SH-SY5Y (cell line): ENCODE measurements around the gene MDFIC.

Experiments used
- GATA2 ChIP-seq: IDR thresholded peaks from 2 replicates; pipeline ENCODE4 v1.6.1; 2011; ENCODE audit warnings: mild to moderate bottlenecking, low read depth, low read length
- GATA3 ChIP-seq: IDR thresholded peaks from 2 replicates; pipeline ENCODE4 v1.6.1; 2011; ENCODE audit warnings: low read depth, mild to moderate bottlenecking, low read length, moderate library complexity

Gene MDFIC, protein sequence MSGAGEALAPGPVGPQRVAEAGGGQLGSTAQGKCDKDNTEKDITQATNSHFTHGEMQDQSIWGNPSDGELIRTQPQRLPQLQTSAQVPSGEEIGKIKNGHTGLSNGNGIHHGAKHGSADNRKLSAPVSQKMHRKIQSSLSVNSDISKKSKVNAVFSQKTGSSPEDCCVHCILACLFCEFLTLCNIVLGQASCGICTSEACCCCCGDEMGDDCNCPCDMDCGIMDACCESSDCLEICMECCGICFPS

DNA sequence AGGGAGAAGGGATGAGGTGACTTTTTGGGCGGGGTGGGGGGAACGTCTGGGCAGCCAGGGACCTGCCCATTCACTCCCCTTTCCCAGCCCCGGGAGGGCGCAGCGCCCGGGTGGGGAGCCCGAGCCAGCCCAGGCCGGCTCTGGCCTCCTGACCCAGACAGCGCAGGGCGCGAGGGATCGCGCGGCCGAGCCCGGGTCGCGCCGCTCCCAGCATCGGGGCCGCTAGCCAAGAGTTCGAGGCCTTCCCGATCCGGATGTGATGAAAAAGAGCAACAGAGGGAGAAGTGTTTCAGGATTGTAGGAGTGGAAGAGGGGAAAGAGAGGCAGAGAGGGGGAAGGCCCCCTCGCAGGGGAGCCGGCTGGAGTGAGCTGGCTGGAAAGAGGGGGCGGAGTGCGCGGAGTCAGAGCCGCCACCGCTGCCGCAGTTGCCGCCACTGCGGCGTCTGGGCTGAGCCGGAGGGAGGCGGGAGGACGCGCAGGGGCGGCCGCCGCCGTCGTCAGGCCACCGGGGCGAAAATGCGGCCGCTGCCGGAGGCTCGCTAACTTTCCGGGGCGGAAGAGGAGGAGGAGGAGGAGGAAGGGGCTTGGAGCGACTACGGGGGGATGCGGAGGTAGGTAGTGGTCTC lies at the start of gene MDFIC:
TSS of gene MDFIC (plus strand) at position 69 of the 626 bp plus-strand sequence. CDS start 940 bp downstream, outside the sequence.
- TF ChIP-seq GATA3 (no peak), GATA2 (no peak)

DNA sequence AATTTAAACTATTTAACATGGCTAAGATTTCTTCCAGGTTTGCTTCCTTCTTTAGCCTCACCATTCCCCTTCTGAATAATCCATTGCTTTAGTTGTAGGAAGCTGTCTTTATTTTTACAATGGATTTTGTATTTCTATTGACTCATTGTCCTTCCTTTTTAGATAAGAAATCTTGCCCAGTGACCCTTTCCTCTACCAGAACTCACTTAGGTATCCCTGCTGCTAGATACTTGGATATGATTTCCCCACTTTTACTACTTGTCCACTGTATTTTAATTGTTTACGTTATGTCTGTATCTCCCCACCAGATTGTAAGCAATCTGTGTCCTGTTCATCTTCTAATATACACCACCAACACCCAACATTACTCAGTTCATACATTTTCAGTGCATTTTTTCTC lies 47.7 kb upstream of the MDFIC start:
- no peak for TF ChIP-seq GATA2

DNA sequence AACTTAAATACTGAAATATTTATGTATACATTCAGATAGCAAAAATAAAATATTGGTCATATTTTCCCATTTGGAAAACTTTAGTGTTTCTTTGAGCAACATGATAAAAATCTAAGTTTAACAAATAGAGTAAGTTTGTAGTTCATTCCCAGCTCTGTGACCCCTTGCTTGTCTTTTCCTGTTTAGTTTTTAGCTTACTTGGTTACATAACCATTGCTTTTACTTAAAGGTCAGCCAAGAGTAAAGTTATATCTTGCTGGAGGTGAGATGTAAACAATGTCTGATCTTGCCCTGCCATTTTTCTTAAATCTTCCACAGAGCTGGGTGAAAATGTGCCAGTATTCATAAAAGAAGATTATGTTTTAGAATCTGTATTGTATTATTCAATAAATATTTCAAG lies 46.7 kb upstream of the MDFIC start:
- TF ChIP-seq GATA3 (no peak), GATA2 (no peak)

DNA sequence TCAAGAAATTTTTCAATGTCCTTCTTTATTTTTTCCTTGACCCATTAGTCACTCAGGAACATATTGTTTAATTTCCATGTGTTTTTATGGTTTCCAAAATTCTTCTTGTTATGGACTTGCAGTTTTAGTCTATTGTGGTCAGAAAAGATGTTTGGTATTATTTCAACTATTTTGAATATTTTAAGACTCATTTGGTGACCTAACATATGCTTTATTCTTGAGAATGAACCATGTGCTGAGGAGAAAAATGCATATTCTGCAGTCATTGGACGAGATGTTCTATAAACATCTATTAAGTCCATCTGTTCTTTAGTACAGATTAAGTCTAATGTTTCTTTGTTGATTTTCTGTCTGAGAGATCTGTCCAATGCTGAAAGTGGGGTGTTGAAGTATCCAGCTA lies 42.3 kb upstream of the MDFIC start:
- no peak for TF ChIP-seq GATA3
- TF ChIP-seq GATA2 = no peak

DNA sequence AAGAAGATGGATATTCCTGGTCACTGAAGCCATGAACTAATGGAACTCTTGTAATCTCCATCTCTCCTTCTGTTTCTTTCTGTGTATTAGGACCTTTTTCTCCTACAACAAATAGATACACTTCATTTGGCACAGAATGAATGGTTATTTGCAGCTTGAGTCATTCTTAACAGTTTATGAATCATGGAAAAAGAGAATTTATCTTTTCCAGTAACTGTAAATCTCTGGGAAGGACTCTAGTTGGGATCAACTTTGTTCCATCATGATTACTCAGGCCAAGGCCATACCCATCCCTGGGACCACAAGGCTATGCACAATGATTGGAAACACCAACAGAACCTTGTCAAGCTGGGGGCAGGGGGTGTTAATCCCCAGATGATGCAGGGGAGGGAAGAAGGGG lies 36.1 kb upstream of the MDFIC start:
- TF ChIP-seq GATA2 (no peak), GATA3 (no peak)

DNA sequence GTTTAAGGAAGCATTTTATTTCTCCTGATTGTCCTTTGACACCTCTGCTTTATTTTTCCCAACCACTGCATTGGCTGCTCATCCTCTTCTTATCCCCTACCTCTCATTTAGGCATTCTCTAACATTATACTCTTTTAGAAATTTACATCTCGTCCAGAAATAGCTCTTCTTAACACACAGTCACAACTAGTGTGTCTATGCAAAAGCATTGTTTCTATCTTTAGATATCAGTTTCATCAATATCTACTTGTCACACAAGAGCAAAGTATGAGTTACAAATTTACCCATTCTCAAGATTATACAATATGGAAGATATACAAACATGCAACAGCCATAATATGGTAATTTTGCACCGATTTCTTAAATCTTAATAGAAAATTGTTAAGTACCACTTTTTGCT lies 35.7 kb upstream of the MDFIC start:
- TF ChIP-seq GATA2 (no peak), GATA3 (no peak)

DNA sequence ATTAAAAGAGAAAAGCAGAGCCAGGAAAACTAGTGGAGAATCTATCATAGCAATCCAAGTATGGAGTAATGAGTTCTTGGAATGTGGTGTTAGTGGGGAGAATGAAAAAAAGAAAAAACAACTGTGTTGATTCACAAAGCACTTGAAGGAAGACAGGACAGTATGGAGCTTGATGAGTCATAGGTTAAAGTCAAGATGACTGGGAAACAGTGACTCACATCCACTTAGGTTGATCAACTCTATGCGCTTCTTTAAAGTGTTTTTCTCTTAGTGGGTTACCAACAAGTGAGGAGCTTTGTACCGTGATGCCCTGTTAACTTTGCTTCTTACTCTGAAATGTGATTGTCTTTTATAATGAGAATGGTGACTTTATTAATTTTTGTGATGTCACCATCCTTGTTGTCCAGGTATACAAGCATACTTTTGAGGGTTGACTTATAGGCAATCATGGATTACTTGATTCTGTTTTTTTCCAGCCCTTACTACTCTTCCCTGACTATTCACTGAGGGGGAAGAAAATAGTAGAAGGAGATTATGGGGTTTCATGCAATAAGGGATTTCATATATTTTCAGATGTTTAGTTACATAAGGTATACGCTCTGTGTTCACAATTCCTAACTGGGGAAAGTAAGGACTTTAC lies 32.1 kb upstream of the MDFIC start:
- TF ChIP-seq GATA3 (no peak), GATA2 (no peak)

DNA sequence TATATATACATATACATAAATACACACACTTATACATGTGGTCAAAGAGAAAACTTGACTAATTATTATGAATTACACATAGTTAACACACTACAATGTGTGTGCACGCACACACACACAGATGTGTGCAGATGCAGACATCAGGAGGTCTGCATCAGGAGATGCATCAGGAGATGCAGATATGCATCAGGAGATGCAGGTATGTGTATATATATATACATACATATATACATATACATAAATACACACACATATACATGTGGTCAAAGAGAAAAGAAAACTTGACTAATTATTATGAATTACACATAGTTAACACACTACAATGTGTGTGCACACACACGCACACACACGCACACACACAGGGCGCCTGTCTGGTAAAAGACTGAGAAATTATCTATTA lies 31.3 kb upstream of the MDFIC start:
- no peak for TF ChIP-seq GATA2
- no peak for TF ChIP-seq GATA3

DNA sequence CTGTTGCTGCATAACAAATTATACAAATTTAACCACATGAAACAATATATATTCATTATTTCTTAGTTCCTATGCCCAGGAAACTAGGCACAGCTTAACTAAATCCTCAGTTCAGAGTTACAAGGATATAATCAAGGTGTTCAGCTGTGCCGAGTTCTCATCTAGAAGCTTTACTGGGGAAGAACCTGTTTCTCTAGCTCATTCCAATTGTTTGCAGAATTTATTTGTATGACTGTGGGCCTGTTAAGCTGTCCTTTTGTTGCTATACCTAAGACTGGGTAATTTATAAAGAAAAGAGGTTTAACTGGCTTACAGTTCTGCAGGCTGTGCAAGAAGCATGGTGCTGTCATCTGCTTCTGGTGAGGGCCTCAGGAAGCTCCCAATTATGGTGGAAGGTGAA lies 21.8 kb upstream of the MDFIC start:
- TF ChIP-seq GATA2 (no peak), GATA3 (no peak)

DNA sequence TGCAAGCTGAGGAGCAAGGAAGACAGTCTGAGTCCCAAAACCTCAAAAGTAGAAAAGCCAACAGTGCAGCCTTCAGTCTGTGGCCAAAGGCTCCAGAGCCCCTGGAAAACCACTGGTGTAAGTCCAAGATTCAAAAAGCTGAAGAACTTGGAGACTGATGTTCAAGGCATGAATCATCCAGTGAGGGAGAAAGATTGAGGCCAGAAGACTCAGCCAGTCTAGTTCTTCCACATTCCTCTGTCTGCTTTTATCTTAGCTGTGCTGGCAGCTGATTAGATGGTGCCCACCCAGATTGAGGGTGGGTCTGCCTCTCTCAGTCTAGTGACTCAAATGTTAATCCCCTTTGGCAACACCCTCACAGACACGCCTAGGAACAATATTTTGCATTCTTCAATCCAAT lies 20.1 kb upstream of the MDFIC start:
- TF ChIP-seq GATA2 (no peak), GATA3 (no peak)

DNA sequence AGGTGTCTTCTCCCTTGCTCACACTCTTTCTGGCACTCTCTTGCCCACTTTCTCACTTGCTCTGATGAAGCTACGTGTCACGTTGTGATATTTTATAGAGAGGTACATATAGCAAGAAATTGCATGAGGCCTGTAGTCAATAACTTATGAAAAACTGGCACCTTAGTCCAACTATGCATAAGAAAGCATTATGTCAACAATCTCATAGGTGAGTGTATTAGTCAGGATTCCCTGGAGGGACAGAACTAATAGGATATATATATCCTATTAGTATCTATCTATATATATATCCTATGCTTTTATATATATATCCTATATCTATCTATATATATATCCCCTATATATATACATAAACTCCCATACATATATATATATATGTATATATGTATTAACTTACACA lies 18.8 kb upstream of the MDFIC start:
- no peak for TF ChIP-seq GATA2

DNA sequence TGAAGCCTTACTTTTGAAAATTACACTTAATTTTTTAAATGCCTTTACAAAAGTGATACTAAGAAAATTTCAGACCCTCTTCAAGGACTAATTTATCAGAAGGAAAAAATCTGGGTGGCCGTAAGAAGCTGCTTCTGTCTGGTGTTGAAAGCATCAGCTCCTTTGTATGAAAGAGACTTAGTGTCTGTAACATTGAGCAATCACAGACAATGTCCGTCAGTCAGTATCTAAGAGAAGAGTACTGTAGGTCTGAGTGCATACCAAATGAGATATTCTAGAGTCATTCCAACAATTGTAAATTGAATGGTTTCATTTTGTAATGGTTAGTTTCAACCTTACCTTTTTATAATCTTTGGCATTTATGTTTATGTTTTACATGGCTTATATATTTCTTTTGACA lies 11.1 kb upstream of the MDFIC start:
- TF ChIP-seq GATA2 (no peak), GATA3 (no peak)

DNA sequence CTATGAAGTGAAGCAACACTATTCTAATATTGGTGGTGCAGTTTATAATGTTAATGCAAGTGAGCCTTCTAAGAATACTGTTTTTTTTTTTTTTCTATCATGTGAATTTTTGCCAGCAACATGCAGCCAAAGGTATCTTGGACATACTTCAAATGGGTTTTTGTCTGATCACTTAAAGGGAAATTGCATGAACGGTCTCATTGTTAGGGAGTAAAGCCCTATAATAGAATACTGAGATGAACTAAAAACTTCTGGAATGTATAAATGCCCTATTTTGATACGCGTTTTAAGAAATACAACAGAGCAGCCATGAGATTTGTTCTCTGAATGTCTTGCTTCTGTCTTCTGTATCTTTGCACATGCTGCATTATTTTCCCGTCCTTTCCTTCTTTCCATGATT lies 10.5 kb upstream of the MDFIC start:
- TF ChIP-seq GATA3 (no peak), GATA2 (no peak)

DNA sequence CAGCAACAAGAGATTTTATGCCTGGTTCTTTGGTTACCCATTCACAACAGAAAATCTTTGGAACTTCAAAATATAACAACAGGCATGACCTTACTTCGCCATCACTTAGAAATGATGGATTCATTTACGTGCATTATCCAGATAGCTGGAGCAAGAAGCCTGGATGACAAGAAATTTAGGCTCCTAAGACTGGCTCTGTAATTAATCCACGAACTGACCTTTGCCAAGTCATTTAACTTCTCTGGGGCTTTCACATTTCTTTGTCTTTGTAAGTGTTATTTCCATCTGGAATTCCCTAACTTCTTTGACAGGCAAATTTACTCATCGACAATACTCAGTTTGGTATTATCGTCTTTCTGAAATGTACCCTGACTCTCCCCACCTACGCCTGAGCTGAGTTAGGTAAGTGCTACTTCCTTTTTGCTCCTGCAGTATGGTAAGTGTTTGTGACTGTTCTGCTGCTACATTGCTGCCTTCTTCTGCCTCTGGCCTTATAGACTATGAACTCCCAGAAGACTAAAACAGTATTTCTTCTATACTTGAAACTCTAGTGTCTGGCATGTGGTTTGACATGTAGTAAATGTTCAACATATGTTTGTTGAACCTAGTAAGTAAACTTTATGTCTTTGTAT lies 5.5 kb upstream of the MDFIC start:
- TF ChIP-seq GATA2 (no peak), GATA3 (no peak)
